Keratinocyte (primary cell): ENCODE measurements around the gene CACNA1B. TPM values are rescaled to one million over a fixed set of nuclear protein-coding genes. Genes with fewer than 3 reads are reported as not detected.

Experiments
- DNase-seq: peaks from one replicate; pipeline ENCODE4 v3.0.0-alpha.2; 2011; ENCODE audit warnings: low read depth, missing footprints, low spot score
- FAIRE-seq: peaks from 2 replicates; lab custom pipeline; 2011; peaks lifted over from hg19 to GRCh38; lab: Jason Lieb, UNC
- H2AFZ ChIP-seq: 2 replicates; pipeline ENCODE4 v1.6.0; 2012; ENCODE audit warnings: low read length, control low read depth, inconsistent platforms; ENCODE audit not compliant: control insufficient read depth
- H3K27ac ChIP-seq: 2 replicates; pipeline ENCODE4 v1.5.1; 2011; ENCODE audit warnings: low read length; ENCODE audit not compliant: control insufficient read depth, insufficient read depth
- H3K27me3 ChIP-seq: 3 replicates; pipeline ENCODE4 v1.6.0; 2011; ENCODE audit warnings: low read length; ENCODE audit not compliant: control insufficient read depth, insufficient read depth; ENCODE audit errors: extremely low read depth
- H3K36me3 ChIP-seq, 2 experiments: 2 replicates in 1 of 2; 3 replicates in 1 of 2; pipeline ENCODE4 v1.5.1; 2011; ENCODE audit warnings: low read length in 2 of 2, mild to moderate bottlenecking in 1 of 2; ENCODE audit not compliant: control insufficient read depth in 2 of 2, insufficient read depth in 2 of 2; ENCODE audit errors: extremely low read depth in 1 of 2
- H3K4me1 ChIP-seq: 3 replicates; pipeline ENCODE4 v1.5.1; 2011; ENCODE audit warnings: low read length; ENCODE audit not compliant: control insufficient read depth, insufficient read depth; ENCODE audit errors: extremely low read depth
- H3K4me2 ChIP-seq: 3 replicates; pipeline ENCODE4 v1.6.0; 2011; ENCODE audit warnings: low read depth, low read length; ENCODE audit not compliant: control insufficient read depth, insufficient read depth; ENCODE audit errors: extremely low read depth
- H3K4me3 ChIP-seq, 3 experiments: fragments of 200-600 bp in 1 of 3; sonication (generic) in 1 of 3; 2 replicates in 2 of 3; 3 replicates in 1 of 3; pipeline ENCODE4 v1.5.1; 2011 to 2016; ENCODE audit warnings: low read length in 3 of 3, mild to moderate bottlenecking in 3 of 3, control low read depth in 2 of 3, inconsistent platforms in 1 of 3, low read depth in 1 of 3, mixed read lengths in 1 of 3, mixed run types in 1 of 3, moderate library complexity in 1 of 3; ENCODE audit not compliant: control insufficient read depth in 2 of 3, insufficient read depth in 2 of 3; ENCODE audit errors: extremely low read depth in 1 of 3
- H3K79me2 ChIP-seq: 2 replicates; pipeline ENCODE4 v1.6.0; 2012; ENCODE audit warnings: low read length; ENCODE audit not compliant: control insufficient read depth, insufficient read depth
- H3K9ac ChIP-seq: 3 replicates; pipeline ENCODE4 v1.6.0; 2011; ENCODE audit warnings: low read length; ENCODE audit not compliant: control insufficient read depth, insufficient read depth; ENCODE audit errors: extremely low read depth
- H3K9me1 ChIP-seq: 3 replicates; pipeline ENCODE4 v1.6.0; 2011; ENCODE audit warnings: low read length; ENCODE audit not compliant: control insufficient read depth, insufficient read depth; ENCODE audit errors: extremely low read depth
- H3K9me3 ChIP-seq: 2 replicates; pipeline ENCODE4 v1.5.1; 2012; ENCODE audit warnings: low read depth, low read length; ENCODE audit not compliant: control insufficient read depth
- H4K20me1 ChIP-seq: 3 replicates; pipeline ENCODE4 v1.6.0; 2011; ENCODE audit warnings: low read length; ENCODE audit not compliant: control insufficient read depth, insufficient read depth; ENCODE audit errors: extremely low read depth
- EZH2 ChIP-seq: IDR thresholded peaks from one replicate; pipeline ENCODE4 v1.6.1; 2012; ENCODE audit warnings: inconsistent platforms, mild to moderate bottlenecking, low read length, moderate library complexity
- dilution Hi-C: fragments of 300-500 bp; cut with MboI; formaldehyde crosslinking; loops from one replicate; pipeline ENCODE4 v1.7.0; 2020; ENCODE audit warnings: low sequenced_read_pairs; ENCODE audit not compliant: extremely low pct_ligation_motif_present
- polyA plus RNA-seq, 5 experiments: library from polyadenylated mRNA; depleted of rRNA in 3 of 5; stranded (reverse) in 3 of 5; stranded (forward) in 1 of 5; unstranded in 1 of 5; fragments of >200 nt; gene quantifications; 1 replicate in 1 of 5; 2 replicates in 3 of 5; 3 replicates in 1 of 5; pipeline versions ENCODE4 v1.2.1 to v1.2.3, GENCODE V29; 2011 to 2012; ENCODE audit warnings: missing spikeins in 2 of 5, low read depth in 1 of 5, low replicate concordance in 1 of 5
- TF ChIP-seq, protein P1 (sequence below), 3 experiments: IDR thresholded peaks in 1 of 3; conservative IDR thresholded peaks in 1 of 3; optimal IDR thresholded peaks in 1 of 3; 2 replicates in 2 of 3; 3 replicates in 1 of 3; pipeline versions ENCODE3 to v1.5.1; 2011; ENCODE audit warnings: low read length in 3 of 3, mild to moderate bottlenecking in 3 of 3, moderate library complexity in 2 of 3, control low read depth in 1 of 3, inconsistent platforms in 1 of 3; ENCODE audit not compliant: insufficient read depth in 2 of 3; ENCODE audit errors: extremely low read depth in 1 of 3

The CACNA1B gene
- polyA plus RNA-seq, 1 donor (not counting 4 experiments of a cell fraction or from before 2014, with no cell fraction given) = 0.01 TPM

GRCh38 chr9:137873408-137873807, 4.2 kb upstream of the CACNA1B start:
- dilution Hi-C loops = no loop called here

GRCh38 chr9:137873858-137874362, 3.7 kb upstream of the CACNA1B start:
- H3K9ac ChIP-seq = no peak overlapping the region
- TF ChIP-seq, protein P1, sequence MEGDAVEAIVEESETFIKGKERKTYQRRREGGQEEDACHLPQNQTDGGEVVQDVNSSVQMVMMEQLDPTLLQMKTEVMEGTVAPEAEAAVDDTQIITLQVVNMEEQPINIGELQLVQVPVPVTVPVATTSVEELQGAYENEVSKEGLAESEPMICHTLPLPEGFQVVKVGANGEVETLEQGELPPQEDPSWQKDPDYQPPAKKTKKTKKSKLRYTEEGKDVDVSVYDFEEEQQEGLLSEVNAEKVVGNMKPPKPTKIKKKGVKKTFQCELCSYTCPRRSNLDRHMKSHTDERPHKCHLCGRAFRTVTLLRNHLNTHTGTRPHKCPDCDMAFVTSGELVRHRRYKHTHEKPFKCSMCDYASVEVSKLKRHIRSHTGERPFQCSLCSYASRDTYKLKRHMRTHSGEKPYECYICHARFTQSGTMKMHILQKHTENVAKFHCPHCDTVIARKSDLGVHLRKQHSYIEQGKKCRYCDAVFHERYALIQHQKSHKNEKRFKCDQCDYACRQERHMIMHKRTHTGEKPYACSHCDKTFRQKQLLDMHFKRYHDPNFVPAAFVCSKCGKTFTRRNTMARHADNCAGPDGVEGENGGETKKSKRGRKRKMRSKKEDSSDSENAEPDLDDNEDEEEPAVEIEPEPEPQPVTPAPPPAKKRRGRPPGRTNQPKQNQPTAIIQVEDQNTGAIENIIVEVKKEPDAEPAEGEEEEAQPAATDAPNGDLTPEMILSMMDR (optimal IDR thresholded peaks at IDR 0.05 in 1 of 3, IDR thresholded peaks at IDR 0.05 in 1 of 3, conservative IDR thresholded peaks at IDR 0.05 in 1 of 3; ENCODE audit: extremely low read depth in 1 of 3, insufficient read depth in 2 of 3, low read length in 3 of 3) = no peak
- TF ChIP-seq EZH2 = no peak
- no peak overlapping the region for H3K27ac ChIP-seq
- peaks cover 2% of the 10 kb centered on the region for H3K9me3 ChIP-seq
- no peak overlapping the region for H3K4me3 ChIP-seq
- no peak overlapping the region for H2AFZ ChIP-seq
- no peaks in the 10 kb centered on the region for H3K36me3 ChIP-seq
- no peak overlapping the region for H3K4me2 ChIP-seq
- H3K27me3 ChIP-seq = peaks cover 12% of the 10 kb centered on the region
- FAIRE-seq (no peak), DNase-seq (no peak)
- no peaks in the 10 kb centered on the region for H3K9me1 ChIP-seq
- dilution Hi-C loops = no loop called here
- H3K79me2 ChIP-seq = no peaks in the 10 kb centered on the region
- H4K20me1 ChIP-seq = no peaks in the 10 kb centered on the region
- no peaks in the 10 kb centered on the region for H3K4me1 ChIP-seq

More at GRCh38 chr9:137873408-137873807, 4.2 kb upstream of the CACNA1B start:
- FAIRE-seq (no peak), DNase-seq (no peak)
- no peaks in the 10 kb centered on the region for H3K4me1 ChIP-seq
- H3K27me3 ChIP-seq = peaks cover 9% of the 10 kb centered on the region
- TF ChIP-seq, protein P1 (optimal IDR thresholded peaks at IDR 0.05 in 1 of 3, IDR thresholded peaks at IDR 0.05 in 1 of 3, conservative IDR thresholded peaks at IDR 0.05 in 1 of 3; ENCODE audit: extremely low read depth in 1 of 3, insufficient read depth in 2 of 3, low read length in 3 of 3) = no peak
- TF ChIP-seq EZH2 = no peak
- H3K9ac ChIP-seq = no peak overlapping the region
- H3K27ac ChIP-seq = no peak overlapping the region
- H3K36me3 ChIP-seq = no peaks in the 10 kb centered on the region
- H3K4me3 ChIP-seq = no peak overlapping the region
- no peaks in the 10 kb centered on the region for H3K9me1 ChIP-seq
- no peak overlapping the region for H2AFZ ChIP-seq
- peaks cover 2% of the 10 kb centered on the region for H3K9me3 ChIP-seq
- no peaks in the 10 kb centered on the region for H3K79me2 ChIP-seq
- no peaks in the 10 kb centered on the region for H4K20me1 ChIP-seq
- H3K4me2 ChIP-seq = no peak overlapping the region
